Measurements from ENCODE around the gene SLC35F3.
A peak's percentile ranks its signal among the peaks of the same experiment; 100 is the strongest.

The SLC35F3 gene

GRCh38 chr1:234356615-234357269 lies 452.3 kb downstream of the SLC35F3 start:
- peak; percentile 11 to 46 (median 17) for DNase-seq (ENCODE audit: low read depth in 3 of 3)

GRCh38 chr1:234357831-234358230 lies 453.4 kb downstream of the SLC35F3 start:
- no peak for DNase-seq (ENCODE audit: low read depth in 3 of 3)

DNA sequence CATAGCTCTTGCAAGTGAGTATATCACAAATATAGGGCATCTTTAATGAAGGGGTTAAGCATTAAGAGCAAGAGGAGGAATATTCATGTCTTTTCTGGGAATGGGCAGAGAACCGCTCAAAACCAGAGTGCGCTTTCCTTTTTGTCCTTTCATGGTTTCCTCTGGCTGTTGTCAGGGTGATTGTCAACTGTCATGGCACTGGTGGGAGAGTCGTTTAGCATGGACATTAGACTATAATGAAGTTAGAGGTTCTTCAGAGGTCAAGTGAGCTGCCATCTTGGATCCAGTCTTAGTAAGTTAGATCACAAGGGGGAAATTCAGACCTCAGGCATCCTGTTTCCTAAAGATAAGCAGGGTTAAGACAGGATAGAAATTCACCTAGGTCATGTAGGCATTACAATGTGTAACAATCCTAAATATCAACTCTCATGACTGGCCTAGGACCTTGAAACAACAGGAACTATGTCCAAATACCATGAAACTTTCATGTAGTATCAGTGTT lies 456.7 kb downstream of the SLC35F3 start:
- no peak for DNase-seq (ENCODE audit: low read depth in 3 of 3)

DNA sequence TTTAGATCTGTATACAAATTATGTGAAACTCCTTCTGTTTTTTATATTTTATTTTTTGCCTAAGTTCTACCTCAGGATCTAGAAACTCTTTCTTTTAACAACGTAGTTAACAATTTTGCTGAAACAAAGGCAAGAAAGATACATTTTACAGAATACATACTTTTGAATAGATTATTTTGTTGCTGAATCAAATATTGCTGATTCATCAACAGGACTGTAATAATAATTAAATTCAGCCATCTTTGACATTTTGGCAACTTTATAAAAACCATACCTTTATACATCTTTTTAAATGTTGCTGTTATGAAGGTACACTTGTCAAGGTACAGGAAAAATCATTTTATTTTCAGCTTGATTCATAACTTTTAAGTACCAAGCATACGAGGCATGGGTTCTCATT lies 458.1 kb downstream of the SLC35F3 start:
- no peak for DNase-seq (ENCODE audit: low read depth in 3 of 3)

DNA sequence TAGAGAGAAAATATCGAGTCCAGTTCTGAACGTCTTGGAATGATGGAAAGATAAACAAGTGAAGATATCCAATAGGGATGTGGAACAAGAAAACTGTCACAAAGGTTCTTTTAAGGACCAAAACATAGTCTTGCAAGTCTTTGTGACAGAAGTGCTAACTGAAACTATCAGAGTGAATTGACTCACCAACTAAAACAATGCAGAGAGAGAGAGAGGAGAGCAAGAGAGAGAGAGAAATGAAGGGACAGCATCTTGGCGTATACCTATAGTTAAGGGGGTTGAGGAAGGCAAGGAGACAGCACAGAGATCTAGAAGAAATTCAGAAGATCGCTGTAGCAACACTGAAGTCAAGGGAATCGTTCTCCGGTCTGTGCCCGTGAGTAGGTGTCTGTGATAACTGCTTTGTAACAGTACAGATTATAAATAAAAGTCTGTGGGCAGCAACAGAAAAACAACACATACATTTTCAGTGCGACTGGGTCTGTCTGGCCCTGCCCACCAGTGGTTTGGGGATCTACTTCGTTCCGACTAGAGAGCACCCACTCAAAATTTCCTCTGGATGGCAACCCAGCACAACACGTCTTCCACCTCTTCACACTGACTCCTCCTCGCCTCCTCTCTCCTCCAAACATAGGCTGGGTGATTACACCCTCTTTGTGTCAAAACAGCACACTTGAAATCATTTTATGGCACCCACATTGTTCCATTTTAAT lies 464.0 kb downstream of the SLC35F3 start:
- peak in 2 of 3 experiments; percentile 8 to 28 for DNase-seq (ENCODE audit: low read depth in 3 of 3)

- no peak for DNase-seq (ENCODE audit: low read depth in 3 of 3)
These were observed 464.6 kb downstream of the SLC35F3 start for GRCh38 chr1:234369033-234369430.

DNA sequence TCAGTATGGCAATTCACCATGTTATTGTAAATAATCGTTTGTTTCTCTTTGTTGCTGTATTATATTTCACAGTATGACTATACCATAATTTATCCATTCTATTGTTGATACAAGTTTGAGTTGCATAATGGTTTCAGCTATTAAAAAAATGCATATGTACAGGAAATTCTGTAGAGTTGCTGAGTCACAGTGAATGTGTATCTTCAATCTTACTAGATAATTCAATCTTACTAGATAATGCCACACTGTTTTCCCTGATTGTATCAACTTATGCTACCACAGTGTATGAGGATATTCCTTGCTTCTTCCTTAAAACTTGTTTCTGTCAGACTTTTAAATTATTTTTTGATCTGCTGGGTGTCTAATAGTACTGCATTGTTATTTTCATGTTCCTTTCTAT lies 465.3 kb downstream of the SLC35F3 start:
- no peak for DNase-seq (ENCODE audit: low read depth in 3 of 3)

DNA sequence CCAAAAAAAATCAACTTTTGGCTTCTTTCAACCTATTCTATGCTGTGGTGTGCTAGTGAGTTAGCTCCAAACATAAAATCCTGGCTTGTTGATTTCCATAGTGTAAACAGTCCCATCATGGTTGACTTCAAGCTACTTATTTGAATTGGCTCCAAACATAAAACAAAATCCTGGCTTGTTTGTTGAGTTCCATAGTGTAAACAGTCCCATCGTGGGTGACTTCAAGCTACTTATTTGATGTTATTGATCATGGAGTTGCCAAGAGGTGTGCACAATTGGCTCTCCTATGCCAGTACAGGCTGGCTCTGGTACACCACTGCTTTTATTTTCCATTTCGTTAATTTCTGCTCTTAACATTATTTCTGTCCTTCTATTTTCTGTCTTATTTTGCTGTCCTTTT lies 466.9 kb downstream of the SLC35F3 start:
- no peak for DNase-seq (ENCODE audit: low read depth in 3 of 3)

DNA sequence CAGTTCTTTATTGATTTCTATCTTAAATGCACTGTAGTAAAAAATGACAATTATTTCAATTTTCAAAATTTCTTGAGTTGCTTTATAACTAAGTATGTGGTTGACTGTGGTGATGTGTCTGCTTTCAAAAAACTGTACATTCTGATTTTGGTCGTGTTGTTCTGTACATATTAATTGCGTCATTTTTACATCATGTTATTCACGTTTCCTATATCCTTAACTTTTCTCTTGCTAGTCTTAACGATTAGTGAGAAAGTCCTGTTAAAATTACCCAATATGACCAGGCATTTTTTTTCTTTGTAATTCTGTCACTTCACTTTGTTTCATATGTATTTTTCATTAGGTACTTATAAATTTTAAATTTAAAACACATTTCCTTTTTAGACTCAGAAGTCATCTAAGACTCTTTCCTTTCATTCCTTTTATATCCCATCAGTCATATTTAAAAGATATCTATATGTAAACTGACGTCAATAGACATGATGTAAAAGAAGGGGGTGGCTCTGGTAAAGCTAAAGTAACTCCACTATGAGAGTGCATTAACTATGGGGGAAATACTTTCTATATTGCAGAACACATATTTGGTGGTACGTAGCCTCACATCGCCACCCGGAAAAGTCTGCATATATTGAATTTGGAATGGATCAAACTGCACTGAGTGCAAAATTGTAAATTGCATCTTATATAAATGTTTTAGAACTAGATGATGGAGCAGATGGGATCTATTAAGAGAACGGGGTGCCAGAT lies 467.7 kb downstream of the SLC35F3 start:
- DNase-seq (ENCODE audit: low read depth in 3 of 3) = no peak

DNA sequence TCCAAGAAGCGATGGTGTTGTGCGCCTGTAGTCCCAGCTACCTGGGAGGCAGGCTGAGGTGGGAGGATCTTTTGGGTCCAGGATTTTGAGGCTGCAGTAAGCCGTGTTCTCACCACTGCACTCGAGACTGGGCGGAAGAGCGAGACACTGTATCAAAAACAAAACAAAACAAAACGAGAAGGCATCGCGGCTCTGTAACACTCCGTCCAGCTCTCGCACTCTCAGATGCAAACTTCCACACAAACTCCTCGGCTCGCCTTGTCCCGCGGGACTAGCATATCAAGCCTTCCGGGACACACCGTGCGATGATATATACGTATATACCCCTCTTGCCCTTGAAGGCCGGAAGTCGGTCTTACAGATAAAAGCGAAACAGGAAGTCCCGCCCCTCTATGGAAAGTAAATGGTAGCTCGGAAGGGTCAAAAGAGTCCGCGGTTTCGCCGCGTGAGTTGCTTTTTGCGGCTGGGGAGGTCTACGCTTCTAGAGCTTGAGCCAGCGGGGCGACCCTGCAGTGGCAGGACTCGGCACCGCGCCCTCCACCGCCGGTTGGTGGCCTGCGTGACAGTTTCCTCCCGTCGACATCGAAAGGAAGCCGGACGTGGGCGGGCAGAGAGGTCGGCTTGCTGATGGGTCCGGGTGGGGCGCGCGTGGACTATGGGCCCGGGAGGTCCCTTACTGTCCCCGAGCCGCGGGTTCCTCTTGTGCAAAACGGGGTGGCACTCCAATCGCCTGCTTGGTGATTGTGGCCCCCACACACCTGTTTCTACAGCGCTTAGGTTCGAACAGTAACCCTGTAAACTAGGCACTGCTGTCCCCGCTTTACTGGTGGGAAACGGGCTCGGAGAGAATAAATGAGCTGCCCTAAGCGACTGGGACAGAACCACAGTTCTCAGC lies 468.8 kb downstream of the SLC35F3 start, which contains the start of gene COA6:
Gene COA6, plus strand, starts transcription at position 393 of the 895 bp plus-strand sequence. Its CDS starts 11 bp downstream, at position 404.
- peak; percentile 79 to 89 (median 83) for DNase-seq (ENCODE audit: low read depth in 3 of 3)

DNA sequence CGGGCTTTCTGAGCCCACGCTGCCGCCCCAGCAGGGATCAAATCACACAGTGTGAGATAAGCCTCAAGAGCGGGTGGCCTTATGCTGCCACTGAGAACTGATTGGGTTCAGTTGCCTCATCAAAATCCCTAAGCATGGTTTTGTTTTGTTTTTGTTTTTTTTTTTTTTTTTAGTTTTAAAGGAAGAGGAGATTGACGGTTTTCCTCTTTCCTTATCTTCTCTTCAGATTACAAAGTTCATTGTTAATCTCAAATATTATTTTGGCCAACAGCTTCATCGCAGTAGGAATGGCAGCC lies 469.4 kb downstream of the SLC35F3 start:
- DNase-seq (ENCODE audit: low read depth in 3 of 3) = no peak

Data from stimulated activated CD4-positive, alpha-beta T cell treated with anti-CD3 and anti-CD28 coated beads, TNF-alpha, amount 100 ng/mL, for 24 hours (primary cell).